Ascending aorta (tissue), 2 donors: ENCODE results near the gene SLC44A5. TPM values are rescaled to one million over a fixed set of nuclear protein-coding genes. Genes with fewer than 3 reads are reported as not detected.

Experiments
- DNase-seq, 2 donors: peaks; one replicate each; pipeline ENCODE4 v3.0.0-alpha.2; 2019; ENCODE audit warnings: low spot score in 2 of 2
- H3K27ac ChIP-seq, 2 donors: fragments of 200-600 bp; sonication (generic); one replicate each; pipeline ENCODE4 v1.5.1; 2016 to 2017; ENCODE audit warnings: mild to moderate bottlenecking in 1 of 2
- H3K27me3 ChIP-seq: fragments of 200-600 bp; sonication (generic); one replicate; pipeline ENCODE4 v1.5.1; 2017
- H3K36me3 ChIP-seq, 2 donors: fragments of 200-600 bp; sonication (generic); one replicate each; pipeline ENCODE4 v1.5.1; 2016
- H3K4me1 ChIP-seq, 2 donors: fragments of 200-600 bp; sonication (generic); one replicate each; pipeline ENCODE4 v1.5.1; 2016 to 2017; ENCODE audit warnings: mild to moderate bottlenecking in 1 of 2
- H3K4me3 ChIP-seq, 2 donors: fragments of 200-600 bp; sonication (generic); one replicate each; pipeline ENCODE4 v1.5.1; 2016 to 2017; ENCODE audit warnings: mild to moderate bottlenecking in 1 of 2
- H3K9me3 ChIP-seq, 2 donors: fragments of 200-600 bp; sonication (generic); one replicate each; pipeline ENCODE4 v1.5.1; 2016
- intact Hi-C: fragments of 100-400 bp; cut with DNase I; formaldehyde crosslinking; loops from one replicate; pipeline ENCODE4 v1.15.1; 2023
- total RNA-seq: library from RNA; depleted of rRNA; stranded (reverse); fragments of >200 nt; gene quantifications from one replicate; pipeline ENCODE4 v1.1.0, GENCODE V29; 2016
- TF ChIP-seq, protein P1 (sequence below), 3 experiments: fragments of 200-600 bp in 2 of 3; fragments of 450-650 bp in 1 of 3; sonication (generic) in 2 of 3; IDR thresholded peaks; one replicate each; pipeline ENCODE4 v1.5.1; 2016 to 2019; ENCODE audit warnings: antibody characterized with exemption in 3 of 3, mild to moderate bottlenecking in 1 of 3, moderate library complexity in 1 of 3

Gene SLC44A5
- total RNA-seq, 1 donor from 2014 or later, result not detected

DNA sequence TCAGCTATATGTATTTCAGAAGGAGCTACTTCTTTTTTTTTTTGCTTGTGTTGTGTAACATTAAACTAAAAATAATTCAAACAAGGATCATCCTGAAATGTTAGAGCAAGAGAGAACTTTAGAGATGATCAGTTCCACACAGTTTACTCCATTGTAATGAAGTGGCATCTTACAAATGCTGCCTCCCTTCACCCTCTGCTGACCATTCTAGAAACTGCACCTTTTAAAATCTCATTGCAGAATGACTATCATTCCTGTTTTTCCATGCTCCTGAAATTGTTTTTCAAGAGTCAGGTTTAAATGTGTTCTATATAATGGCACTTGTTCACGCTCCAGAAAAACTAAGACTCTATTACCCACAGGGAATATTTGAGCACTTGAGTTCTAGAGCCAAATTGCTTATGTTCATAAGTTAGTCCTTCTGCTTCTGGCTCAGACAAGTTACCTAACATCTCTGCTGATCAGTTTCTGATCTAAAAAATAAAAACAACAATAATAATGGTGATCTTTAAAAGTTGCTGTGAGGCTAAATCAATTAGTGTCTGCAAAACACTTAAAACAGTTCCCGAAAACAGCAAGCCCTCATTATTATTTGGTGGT, 21.5 kb upstream of the SLC44A5 start:
- no peak for DNase-seq
- TF ChIP-seq, protein P1, sequence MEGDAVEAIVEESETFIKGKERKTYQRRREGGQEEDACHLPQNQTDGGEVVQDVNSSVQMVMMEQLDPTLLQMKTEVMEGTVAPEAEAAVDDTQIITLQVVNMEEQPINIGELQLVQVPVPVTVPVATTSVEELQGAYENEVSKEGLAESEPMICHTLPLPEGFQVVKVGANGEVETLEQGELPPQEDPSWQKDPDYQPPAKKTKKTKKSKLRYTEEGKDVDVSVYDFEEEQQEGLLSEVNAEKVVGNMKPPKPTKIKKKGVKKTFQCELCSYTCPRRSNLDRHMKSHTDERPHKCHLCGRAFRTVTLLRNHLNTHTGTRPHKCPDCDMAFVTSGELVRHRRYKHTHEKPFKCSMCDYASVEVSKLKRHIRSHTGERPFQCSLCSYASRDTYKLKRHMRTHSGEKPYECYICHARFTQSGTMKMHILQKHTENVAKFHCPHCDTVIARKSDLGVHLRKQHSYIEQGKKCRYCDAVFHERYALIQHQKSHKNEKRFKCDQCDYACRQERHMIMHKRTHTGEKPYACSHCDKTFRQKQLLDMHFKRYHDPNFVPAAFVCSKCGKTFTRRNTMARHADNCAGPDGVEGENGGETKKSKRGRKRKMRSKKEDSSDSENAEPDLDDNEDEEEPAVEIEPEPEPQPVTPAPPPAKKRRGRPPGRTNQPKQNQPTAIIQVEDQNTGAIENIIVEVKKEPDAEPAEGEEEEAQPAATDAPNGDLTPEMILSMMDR (IDR thresholded peaks at IDR 0.05), result peak; percentile 13 to 62 (median 57)
- Histone ChIP-seq H3K27ac (no peak overlapping the region), H3K36me3 (no peaks in the 10 kb centered on the region), H3K9me3 (no peaks in the 10 kb centered on the region), H3K4me1 (no peaks in the 10 kb centered on the region), H3K4me3 (no peak overlapping the region), H3K27me3 (no peaks in the 10 kb centered on the region)
- intact Hi-C loops, result loop anchor here (5.0 kb wide), 2 partner anchors 365 to 860 kb away; no protein-coding TSS in a partner anchor

DNA sequence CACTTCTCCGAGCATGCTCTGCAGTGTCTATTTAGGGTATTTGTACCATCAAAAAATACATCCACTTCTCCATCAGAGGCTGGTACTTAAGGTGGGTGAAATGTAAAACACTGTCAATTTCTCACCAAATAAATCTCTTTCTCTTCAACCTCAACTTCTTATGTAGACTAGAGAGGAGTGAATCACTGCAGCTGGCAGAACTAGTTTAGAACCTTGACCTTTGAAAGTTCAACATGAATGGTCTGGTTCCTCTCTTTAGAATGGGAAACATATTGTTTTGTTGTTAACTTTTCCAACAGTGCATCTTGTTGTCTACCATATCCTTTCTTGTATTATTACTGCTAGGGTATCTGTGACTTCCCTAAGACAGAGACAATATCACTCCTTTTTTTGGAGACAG, 20.1 kb upstream of the SLC44A5 start:
- no peaks in the 10 kb centered on the region for H3K36me3 ChIP-seq
- H3K27ac ChIP-seq, result no peak overlapping the region
- DNase-seq, result no peak
- H3K27me3 ChIP-seq, result no peaks in the 10 kb centered on the region
- H3K4me1 ChIP-seq, result no peaks in the 10 kb centered on the region
- H3K9me3 ChIP-seq, result no peaks in the 10 kb centered on the region
- H3K4me3 ChIP-seq, result no peak overlapping the region
- intact Hi-C loops, result loop anchor here (5.0 kb wide), 2 partner anchors 364 to 859 kb away; no protein-coding TSS in a partner anchor
- TF ChIP-seq, protein P1 (IDR thresholded peaks at IDR 0.05), result no peak

DNA sequence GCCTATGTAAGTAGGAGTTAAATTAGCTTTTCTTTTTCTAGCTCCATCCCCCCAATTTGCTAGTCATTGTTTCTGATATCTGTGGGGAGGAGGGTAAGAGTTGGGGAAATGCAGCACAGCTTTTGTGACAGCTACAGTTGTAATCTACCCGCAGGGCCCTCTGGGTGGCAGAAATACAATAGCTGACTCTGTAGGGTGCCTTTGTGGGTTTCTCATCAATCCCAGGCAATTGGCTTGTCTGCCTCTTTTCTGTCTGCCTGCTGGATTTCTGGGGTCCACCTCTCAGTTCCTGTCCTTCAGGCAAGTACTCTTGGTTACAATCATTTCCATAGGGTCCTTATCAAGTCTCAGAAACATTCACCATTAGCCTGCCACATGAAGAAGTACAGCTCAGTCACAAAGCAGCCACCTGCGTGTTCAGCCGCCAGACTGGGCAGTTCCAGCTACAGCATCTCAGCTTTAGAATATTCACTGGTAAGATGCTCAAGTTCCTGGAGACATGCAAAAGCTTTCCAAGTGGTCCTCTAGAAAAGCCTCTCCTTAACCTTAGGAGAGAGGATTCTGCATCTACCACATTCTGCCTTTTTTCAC, 19.2 kb upstream of the SLC44A5 start:
- Histone ChIP-seq H3K27ac (no peak overlapping the region), H3K4me1 (no peaks in the 10 kb centered on the region), H3K27me3 (no peaks in the 10 kb centered on the region), H3K36me3 (no peaks in the 10 kb centered on the region), H3K9me3 (no peaks in the 10 kb centered on the region), H3K4me3 (no peak overlapping the region)
- TF ChIP-seq, protein P1 (IDR thresholded peaks at IDR 0.05), result no peak
- intact Hi-C loops, result loop anchor here (5.0 kb wide), 2 partner anchors 363 to 858 kb away; no protein-coding TSS in a partner anchor
- no peak for DNase-seq

DNA sequence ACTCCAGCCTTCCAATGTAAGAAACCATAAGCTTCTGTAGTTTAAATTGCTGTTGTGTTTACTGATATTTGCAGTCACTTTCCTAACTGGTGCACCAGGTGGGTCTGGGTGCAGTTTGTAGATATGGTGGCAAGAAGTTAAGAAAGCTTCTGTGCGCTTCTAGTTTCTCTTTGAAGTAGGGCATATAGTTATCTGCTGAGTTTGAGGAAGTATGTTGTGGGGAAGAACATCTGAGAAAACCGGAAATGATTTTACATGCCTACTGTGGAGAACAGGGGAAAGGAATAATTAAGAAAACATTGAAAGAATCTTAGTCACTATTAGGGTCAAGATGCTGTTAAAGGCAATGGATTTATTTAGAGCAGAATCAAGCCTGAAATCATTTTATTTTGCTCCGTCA, 14.9 kb upstream of the SLC44A5 start:
- H3K4me3 ChIP-seq, result no peak overlapping the region
- H3K27ac ChIP-seq, result no peak overlapping the region
- no peak for DNase-seq
- TF ChIP-seq, protein P1 (IDR thresholded peaks at IDR 0.05), result no peak
- H3K27me3 ChIP-seq, result no peaks in the 10 kb centered on the region
- intact Hi-C loops, result no loop called here
- no peaks in the 10 kb centered on the region for H3K4me1 ChIP-seq
- H3K36me3 ChIP-seq, result no peaks in the 10 kb centered on the region
- no peaks in the 10 kb centered on the region for H3K9me3 ChIP-seq

DNA sequence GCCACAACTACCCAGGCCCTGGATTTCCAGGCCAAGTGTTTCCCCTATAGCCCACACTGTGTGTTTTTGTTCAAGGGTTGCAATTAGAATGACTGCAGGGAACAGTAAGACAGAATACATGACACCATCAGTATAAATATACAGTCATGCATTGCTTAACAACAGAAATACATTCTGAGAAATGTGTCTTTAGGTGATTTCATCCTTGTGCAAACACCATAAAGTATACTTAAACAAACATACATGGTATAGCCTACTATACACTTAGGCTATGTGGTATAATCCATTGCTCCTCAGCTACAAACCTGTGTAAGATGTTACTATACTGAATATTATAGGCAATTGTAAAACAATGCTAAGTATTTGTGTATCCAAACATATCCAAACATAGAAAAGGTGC, 7.5 kb upstream of the SLC44A5 start:
- DNase-seq, result no peak
- no peak overlapping the region for H3K4me3 ChIP-seq
- H3K9me3 ChIP-seq, result no peaks in the 10 kb centered on the region
- H3K27ac ChIP-seq, result no peak overlapping the region
- H3K27me3 ChIP-seq, result no peaks in the 10 kb centered on the region
- TF ChIP-seq, protein P1 (IDR thresholded peaks at IDR 0.05), result no peak
- H3K4me1 ChIP-seq, result peaks cover 0 to 12% of the 10 kb centered on the region in 2 donors
- intact Hi-C loops, result no loop called here
- H3K36me3 ChIP-seq, result no peaks in the 10 kb centered on the region
